T-helper 2 cell treated with Interferon-gamma antibody and Interleukin-4, amounts not matched to agents 100 ng/mL and 5 ng/mL, for 36 hours (primary cell): ENCODE measurements around the gene DPH5. TPM values are rescaled to one million over a fixed set of nuclear protein-coding genes. Genes with fewer than 3 reads are reported as not detected.
"Not testable (repeated sequence)": the region's sequence is repeated elsewhere in the genome, so short reads cannot be mapped to it uniquely, and the experiment has no call there.

ENCODE experiments used
- intact Hi-C: fragments of 100-400 bp; cut with micrococcal nuclease; formaldehyde crosslinking; loops from one replicate; pipeline ENCODE4 v1.15.1; 2023
- total RNA-seq: library from RNA; stranded (reverse); gene quantifications from 2 replicates; pipeline ENCODE4 v1.2.3, GENCODE V29; 2022

DPH5 gene
- total RNA-seq, 1 donor from 2014 or later, result 39.7 TPM

DNA sequence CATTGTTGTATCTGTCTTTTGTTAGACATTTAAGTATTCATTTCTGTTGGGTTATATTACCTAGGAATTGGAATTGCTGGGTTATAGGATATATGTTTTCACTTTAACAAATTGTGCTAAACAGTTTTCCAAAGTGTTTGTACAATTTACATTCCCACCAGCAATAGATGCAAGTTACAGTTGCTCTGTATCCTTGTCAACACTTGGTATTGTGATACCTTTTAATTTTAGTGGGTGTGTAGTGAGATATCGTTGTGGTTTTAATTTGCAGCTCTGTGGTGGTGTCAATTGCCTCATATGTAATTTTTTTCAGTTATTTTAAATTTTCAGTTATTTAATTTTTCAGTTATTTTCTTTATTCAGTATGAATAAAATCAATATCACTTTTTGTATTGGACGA is 7.4 kb upstream of the DPH5 start:
- intact Hi-C loops, result no loop called here

DNA sequence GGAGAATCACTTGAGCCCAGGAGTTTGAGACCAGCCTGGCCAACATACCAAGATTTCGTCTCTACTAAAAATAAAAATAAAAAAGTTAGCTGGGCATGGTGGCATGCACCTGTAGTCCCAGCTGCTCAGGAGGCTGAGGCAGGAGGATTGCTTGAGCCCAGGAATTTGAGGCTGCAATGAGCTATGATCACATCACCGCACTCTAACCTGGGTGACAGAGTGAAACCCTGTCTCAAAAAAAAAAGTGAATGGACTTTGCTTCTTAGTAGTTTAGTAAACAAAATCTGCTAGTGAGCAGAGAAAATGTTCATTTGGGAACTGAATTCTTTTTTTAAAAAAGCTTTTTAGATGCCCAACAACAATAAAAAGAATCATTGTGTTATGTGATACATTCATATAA is 6.5 kb upstream of the DPH5 start:
- intact Hi-C loops, result not testable (repeated sequence)

DNA sequence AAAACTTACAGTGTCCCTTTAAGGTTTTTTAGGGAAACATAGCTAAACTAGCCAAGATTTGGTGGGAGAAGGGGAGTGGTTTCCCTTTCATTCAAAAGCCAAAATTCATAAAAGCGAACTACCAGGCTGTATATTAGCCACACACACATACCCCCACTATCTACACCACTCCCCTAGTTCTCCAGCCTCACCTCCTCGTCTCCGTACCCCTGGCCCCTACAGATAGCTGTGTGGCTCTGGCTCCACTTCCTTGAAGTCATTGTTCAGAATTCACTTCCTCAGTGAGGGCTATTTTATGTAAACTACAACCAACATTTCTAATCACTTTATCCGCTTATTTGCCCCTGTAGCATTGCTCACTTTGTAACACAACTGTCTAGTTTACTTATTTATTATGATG is 5.3 kb upstream of the DPH5 start:
- intact Hi-C loops, result no loop called here

DNA sequence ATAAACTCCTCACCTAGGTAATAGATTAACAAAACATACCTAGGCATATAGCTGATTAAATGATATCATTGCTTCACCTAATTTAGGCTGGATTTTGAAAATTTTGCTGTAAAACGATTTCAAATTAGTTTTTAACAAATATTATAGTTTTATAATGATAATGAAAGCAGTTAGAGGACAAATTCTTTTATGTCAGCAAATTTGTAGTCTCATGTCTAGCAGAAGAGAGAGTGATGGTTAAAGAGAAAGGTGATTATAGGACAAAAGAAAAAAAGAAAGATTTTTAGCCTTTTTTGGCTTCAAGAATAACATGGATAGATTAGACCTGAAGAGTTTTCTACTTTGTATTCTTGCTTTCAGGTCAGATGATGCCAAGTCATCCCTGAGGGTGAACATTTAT is 3.6 kb upstream of the DPH5 start:
- intact Hi-C loops, result loop anchor here (5.0 kb wide), 4 partner anchors 38 to 258 kb away; no protein-coding TSS in a partner anchor

DNA sequence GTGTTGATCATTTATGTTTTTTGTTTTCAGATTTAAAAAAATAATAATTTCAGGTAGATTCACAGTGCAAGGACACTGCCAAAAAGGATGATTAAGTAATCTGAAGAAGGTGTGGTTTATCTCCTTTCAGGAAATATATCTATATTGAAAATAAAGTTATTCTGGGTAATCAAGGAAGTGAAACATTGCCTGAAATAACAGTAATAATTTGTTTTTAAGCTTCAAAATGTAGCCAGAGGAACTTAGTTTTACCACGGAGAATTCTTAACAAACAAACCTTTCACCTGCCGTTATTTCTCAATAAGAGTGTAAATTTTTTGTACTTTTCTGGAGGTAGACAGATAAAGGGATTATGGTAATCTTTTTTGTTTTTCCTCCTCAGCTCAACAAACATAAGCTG is 2.9 kb upstream of the DPH5 start:
- intact Hi-C loops, result loop anchor here (5.0 kb wide), 4 partner anchors 39 to 259 kb away; no protein-coding TSS in a partner anchor

DNA sequence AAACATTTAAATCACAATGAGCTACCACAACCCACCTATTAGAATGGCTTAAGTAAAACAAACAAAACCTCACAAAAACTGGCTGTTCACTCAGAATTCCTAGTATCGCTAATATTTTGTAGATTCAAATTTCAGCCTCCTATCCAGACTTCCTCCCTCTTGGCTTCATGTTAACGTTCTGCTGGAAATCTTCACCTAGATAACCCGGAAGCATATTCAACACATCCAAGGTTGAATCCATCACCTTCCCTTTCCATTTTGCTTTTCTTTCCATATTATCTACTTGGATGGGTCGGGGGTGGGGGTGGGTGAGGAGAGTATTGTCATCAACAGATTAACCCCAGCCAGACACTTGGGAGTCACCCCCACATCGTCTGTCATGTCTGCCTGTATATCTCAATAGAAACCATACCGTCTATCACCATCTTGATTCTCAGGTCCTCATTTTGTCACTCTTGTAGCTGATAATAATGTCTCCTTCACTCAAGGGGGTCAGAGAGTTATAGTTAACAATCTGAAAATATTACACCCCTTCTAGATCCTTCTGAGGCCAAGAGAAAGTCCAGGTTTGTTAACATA is 1.7 kb upstream of the DPH5 start:
- intact Hi-C loops, result loop anchor here (5.0 kb wide), 4 partner anchors 40 to 260 kb away; no protein-coding TSS in a partner anchor

DNA sequence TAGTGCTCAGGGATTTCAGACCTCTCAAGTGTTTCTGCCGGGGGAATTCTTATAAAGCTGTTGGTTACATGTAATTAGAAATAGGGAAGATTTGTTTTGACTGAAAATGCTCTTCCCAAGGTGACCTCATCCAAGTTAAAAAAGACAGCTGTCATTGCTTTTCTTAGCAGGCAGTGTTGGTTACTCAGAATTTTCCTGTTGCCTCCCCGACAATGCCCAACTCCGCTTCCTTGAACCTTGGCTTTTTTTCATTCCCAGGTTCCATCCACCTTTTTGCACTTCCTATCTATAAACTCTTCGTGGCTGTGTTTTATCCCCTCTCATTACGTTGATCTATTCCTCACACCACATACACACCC is 825 bp upstream of the DPH5 start:
- intact Hi-C loops, result loop anchor here (5.0 kb wide), 4 partner anchors 41 to 261 kb away; no protein-coding TSS in a partner anchor

DNA sequence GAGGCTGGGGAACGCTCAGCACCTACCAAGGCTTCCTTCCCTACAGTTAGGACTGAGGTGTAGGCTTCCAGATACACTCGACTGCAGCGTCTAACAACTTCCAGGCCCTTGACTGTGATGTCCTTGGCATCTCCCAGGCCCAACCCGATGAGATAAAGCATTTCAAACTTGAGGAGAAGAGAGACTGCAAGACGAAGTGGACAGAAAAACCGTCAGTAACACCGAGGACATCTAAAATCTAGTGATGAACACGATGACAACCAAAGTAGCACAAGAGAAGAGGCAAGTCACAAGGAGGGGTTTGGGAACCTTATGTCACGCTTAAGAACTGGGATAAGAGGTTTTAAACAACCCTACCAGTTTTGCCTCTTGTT is 314 bp downstream of the DPH5 start:
- intact Hi-C loops, result loop anchor here (1.0 to 5.0 kb wide), 9 partner anchors 18 to 262 kb away; no protein-coding TSS in a partner anchor

DNA sequence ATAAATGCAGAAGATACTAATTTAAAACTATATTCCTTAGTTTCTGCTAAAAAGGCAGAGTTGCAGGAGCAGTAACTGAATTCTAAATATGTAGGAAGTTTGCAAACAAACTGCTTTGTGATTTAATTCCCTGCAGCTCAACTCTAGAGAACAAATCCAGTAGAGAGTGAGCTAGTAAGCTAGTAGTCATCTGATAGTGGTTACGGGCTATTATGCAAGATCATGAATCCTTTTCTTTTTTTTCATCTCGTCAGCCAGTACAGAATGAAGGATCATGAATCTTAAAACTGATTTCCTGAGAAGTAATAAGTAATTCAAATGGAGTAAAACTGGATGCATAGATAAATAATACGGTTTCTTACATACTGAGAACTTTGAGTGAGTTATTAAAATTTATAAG is 3.3 kb downstream of the DPH5 start:
- intact Hi-C loops, result no loop called here

DNA sequence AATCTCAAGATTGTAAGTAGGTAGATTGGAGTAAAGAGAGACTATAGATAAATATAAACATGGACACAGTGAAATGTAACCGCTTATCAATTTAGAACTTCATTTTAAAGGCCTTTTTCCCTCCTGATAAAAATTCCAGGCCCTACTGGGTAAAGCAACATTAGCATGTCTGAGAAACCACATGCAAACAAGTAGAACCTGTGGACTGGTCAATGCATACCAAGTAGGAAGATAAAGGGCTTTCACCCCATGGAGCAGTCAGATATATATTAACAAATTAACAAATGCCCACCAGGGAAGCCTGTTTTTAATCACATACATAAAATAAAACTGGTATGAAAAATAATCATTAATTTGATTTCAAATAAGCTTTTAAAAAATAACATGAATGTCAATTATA is 8.1 kb downstream of the DPH5 start:
- intact Hi-C loops, result no loop called here

DNA sequence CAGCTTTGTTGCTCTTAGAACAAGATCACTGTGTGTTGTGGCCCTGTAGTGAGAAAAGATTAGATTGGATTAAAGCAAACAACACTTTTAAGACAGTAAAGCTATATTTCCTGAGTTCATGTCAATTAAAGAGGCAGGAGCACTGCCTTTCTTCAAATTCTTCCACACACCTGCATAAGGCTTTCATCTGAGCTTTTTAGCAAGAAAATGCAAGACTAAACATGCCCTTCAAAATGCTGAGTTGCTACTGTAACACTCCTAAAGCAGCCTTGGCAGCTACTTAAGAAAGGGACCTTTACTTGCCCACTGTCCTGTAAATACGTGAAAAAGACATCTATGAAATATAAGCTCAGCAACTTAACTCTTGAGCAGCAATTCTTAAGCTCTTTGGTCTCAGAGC is 11.8 kb downstream of the DPH5 start:
- intact Hi-C loops, result no loop called here

DNA sequence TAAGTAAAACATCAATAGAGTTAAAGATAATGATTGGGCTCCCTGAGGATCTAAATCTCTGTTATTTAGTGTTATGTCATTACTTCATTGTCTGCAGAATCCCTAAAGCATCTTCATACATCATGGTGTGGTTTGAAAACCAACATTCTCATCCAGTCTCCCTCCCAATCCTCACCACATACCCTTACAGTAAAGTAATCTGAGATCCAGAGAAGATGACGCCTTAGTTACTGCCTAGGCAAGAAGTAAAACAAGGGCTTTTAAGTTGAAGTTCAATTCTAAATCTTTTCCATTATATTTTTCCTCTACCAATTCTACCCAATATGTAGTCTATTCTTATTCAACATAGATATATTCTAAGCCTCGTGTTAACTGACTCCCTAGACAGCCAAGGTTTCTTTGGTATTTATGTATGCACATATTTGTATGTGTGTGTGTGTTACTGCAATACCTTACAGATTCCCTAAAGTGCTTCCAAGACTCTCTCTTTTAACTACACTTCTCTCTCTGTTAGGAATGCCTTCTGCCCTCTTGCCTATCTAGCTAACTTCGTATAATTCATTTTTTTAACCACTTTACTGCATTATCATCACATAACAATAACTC is 17.3 kb downstream of the DPH5 start:
- intact Hi-C loops, result loop anchor here (5.0 kb wide), 2 partner anchors 81 to 284 kb away; no protein-coding TSS in a partner anchor

DNA sequence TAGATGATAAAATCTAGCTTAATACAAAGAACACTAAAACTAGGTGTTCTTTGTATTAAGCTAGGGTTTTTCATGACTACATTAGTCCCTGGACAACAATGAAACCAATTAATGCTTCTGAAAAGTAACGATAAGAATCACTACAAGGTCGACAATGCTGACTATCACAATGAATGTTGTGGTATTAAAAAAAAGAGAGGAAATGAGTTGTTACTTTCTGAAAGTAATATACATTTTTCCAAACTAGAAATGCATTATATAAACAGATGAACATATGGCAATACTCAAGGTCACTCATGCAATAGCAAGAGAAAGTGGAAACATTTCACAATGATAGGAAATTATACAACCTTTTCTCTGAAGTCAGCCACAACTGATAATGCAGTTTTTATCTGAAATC is 19.0 kb downstream of the DPH5 start:
- intact Hi-C loops, result loop anchor here (1.0 to 5.0 kb wide), 5 partner anchors 18 to 286 kb away; partner anchors contain the start of gene DPH5

DNA sequence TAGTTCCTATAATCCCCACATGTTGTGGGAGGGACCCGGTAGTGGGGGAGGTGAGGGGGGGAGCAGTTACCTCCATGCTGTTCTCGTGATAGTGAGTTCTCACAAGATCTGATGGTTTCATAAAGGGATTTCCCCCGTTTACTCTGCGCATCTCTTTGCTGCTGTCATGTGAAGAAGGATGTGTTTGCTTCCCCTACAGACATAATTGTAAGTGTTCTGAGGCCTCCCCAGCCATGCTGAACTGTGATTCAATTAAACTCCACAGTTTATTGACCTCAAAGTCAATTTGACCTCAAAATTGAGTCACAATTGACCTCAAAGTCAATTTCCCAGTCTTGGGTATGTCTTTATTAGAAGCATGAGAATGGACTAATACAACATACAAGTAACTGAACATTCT is 19.7 kb downstream of the DPH5 start:
- intact Hi-C loops, result loop anchor here (1.0 to 5.0 kb wide), 5 partner anchors 19 to 286 kb away; partner anchors contain the start of gene DPH5

DNA sequence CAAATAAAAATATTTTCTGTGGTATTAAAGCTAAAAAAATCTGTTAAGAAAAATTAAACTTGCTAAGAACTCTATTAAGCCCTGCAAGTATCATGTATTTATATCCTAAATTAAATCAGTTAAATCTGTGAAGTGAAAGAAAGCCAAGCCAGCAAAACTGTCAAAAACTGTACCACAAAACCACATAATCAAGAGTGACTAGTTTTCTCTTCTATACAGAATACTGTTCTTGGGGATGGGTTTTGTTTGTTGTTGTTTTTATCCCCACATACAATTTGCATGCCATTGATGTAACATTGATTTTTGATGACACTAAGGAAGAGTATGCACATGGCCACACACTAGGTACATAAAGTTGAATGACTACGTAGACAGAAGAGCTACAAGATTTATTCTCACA is 20.4 kb downstream of the DPH5 start:
- intact Hi-C loops, result loop anchor here (5.0 kb wide), 2 partner anchors 78 to 287 kb away; no protein-coding TSS in a partner anchor

DNA sequence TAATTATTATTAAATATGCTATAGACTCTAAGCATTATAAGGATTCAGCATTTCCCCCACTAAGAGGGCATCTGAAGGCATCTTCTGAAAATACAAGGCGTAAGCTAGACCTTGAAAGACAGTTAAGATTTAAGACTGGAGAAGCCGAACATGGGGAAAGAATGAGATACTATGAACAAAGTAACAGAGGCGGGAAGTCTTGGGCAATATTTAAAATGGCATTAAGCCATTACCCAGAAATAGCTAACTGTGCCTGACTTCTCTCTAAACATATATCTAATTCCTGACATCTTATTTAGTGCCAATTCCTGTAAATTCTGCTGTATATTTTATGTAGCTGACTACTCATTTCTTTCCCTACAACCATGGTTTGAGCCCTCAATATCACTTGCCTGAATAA is 20.9 kb downstream of the DPH5 start:
- intact Hi-C loops, result loop anchor here (5.0 kb wide), 2 partner anchors 77 to 288 kb away; no protein-coding TSS in a partner anchor

DNA sequence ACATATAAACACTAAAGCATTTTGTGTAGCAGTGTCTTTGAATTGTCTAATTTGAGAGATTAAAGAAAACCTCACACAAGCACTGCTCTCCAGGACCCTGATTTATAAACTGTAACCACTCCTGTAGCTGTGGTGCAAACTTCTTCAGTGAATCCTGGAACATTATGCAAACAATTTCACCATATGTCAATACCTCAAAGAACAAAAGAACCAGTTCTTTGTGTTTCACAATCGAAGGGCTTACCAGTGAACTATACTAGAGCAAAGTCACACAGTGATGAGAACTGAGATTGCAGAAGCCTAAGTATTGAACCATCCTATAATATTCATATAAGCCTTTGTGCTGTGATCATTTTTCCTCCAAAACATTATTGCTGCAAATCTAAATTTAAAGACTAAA is 21.5 kb downstream of the DPH5 start:
- intact Hi-C loops, result no loop called here

DNA sequence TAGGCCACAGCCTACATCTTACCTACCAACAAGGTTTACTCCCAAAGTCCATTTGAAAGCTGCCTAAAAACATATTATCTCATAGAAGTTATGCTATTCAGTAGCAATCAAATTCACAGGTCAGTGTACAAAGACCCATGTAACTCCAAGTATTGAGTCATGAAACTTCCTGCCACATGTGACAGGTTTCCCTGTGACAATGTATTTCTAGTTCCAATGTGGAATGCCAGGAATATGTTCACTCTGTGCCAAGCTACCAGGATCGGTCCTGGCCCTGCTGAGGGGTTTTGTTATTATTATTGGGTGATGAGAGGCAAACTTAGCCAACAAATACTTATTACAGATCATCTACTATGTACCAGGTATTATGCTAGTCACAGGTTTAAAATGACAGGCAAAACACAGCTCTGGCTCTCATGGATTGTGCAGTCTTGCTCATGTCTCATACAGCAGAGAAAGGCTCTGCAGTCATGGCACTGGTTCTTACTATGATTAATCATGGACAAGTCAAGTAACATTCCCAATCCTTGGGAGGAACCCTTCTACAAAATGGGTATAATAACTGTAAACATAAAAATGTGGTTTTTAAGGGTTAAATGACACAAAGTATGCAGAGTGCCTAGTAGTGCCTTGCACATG is 22.5 kb downstream of the DPH5 start:
- intact Hi-C loops, result no loop called here

DNA sequence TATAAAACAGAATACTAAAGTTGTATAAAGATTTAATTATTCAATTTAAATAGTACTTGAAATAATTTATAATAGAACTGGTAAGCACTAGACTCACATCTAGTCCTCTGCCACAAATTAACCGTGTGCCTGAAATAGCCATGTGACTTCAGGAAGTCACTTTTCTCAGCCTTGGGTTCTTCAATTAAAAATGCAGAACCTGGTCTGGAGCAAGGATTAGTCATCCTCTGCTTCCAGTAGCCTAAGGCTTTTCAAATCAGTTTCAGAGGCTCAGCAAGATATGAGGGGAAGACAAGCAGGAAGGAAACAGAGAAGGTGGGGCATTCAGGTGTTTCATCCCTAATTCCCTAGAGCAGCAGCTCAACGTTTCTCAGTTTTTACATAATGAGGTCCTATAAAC is 23.0 kb downstream of the DPH5 start:
- intact Hi-C loops, result no loop called here

DNA sequence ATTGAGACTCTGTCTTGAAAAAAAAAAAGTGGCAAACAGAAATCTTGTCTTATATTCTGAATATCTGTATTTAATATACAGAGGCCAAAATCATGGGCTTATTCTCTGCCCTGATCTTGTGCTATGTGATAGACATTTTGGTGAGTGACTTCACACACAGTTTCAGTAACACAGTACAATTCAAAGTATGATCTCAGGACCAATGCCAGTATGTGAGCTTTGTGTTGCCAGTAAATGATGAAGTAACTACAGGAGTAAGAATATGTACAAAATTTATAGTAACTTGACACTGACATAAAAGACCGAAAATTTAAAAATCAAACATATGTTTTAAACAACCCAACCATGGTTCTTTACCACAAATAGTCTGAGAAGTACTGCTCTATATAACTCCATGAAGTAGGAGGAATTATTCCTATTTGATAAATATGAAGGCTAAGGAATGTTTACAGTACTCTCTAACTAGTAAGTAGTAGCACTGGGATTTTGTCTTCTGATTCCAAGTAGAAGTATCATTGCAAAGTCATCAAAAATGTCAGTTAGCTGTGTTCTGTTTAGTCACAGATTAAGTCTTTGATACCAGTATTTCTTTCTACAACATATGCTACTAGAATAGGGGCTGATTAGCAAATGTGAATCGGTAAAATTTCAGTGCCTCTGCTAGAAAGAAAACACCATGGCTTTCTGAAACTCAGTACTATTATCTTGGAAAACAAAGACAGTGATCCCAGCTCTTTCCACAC is 25.3 kb downstream of the DPH5 start:
- intact Hi-C loops, result no loop called here

DNA sequence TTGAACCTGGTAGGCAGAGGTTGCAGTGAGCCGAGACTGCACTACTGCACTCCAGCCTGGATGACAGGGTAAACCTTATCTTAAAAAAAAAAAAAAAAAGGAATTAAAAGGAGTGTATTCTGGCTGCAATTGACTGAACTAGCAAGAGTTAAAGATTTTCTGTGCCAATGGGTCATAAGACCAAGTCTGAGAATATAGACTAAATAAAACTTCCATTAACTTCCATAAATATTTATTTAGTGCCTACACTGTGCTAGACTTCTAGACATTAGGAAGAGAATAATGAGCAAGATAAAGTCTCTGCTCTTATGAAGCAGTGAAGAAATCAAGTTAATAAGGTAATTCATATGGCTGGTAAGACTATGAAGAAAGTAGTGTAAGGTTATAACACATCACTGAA is 27.2 kb downstream of the DPH5 start:
- intact Hi-C loops, result no loop called here
